Heart left ventricle (tissue), 16 donors: ENCODE measurements around the gene NFATC1. TPM values are rescaled to one million over a fixed set of nuclear protein-coding genes. Genes with fewer than 3 reads are reported as not detected.

Experiments used
- ATAC-seq, 4 donors: fragments of 200-7000 bp; cut with Tn5 transposase; one replicate each; pipeline ENCODE4 v1.9.1; 2020 to 2022; ENCODE audit warnings: moderate library complexity in 4 of 4, mild to moderate bottlenecking in 3 of 4, moderate number of reproducible peaks in 1 of 4
- DNase-seq, 5 donors: peaks; one replicate each; pipeline ENCODE4 v3.0.0-alpha.2; 2020
- H3K27ac ChIP-seq, 12 donors: fragments of 200-600 bp; sonication (generic) in 4 of 12; one replicate each; pipeline versions ENCODE4 v1.5.0 to v1.8.0; 2016 to 2022; ENCODE audit warnings: mild to moderate bottlenecking in 2 of 12
- H3K27me3 ChIP-seq, 9 donors: fragments of 200-600 bp; sonication (generic) in 2 of 9; one replicate each; pipeline versions ENCODE4 v1.5.1 to v1.8.0; 2016 to 2022; ENCODE audit warnings: mild to moderate bottlenecking in 3 of 9
- H3K36me3 ChIP-seq, 9 donors: fragments of 200-600 bp; sonication (generic) in 2 of 9; one replicate each; pipeline versions ENCODE4 v1.5.0 to v1.8.0; 2018 to 2022; ENCODE audit warnings: mild to moderate bottlenecking in 2 of 9
- H3K4me1 ChIP-seq, 12 donors: fragments of 200-600 bp; sonication (generic) in 4 of 12; one replicate each; pipeline versions ENCODE4 v1.5.0 to v1.8.0; 2016 to 2022; ENCODE audit warnings: mild to moderate bottlenecking in 3 of 12
- H3K4me3 ChIP-seq, 12 donors: fragments of 200-600 bp; sonication (generic) in 4 of 12; one replicate each; pipeline versions ENCODE4 v1.5.0 to v1.8.0; 2017 to 2022; ENCODE audit warnings: mild to moderate bottlenecking in 9 of 12, moderate library complexity in 4 of 12
- H3K9me3 ChIP-seq, 12 donors: fragments of 200-600 bp; sonication (generic) in 4 of 12; one replicate each; pipeline versions ENCODE4 v1.5.0 to v1.8.0; 2016 to 2022; ENCODE audit warnings: mild to moderate bottlenecking in 1 of 12
- CTCF ChIP-seq, 12 donors: fragments of 200-600 bp; sonication (generic) in 4 of 12; IDR thresholded peaks; one replicate each; pipeline versions ENCODE4 v1.5.0 to v1.8.0; 2018 to 2022; ENCODE audit warnings: antibody characterized with exemption in 12 of 12, mild to moderate bottlenecking in 5 of 12
- POLR2A ChIP-seq, 2 donors: fragments of 450-650 bp; IDR thresholded peaks; one replicate each; pipeline ENCODE4 v1.6.1; 2017; ENCODE audit warnings: antibody characterized with exemption in 2 of 2, mild to moderate bottlenecking in 2 of 2, moderate library complexity in 2 of 2
- WGBS, 4 donors: extraction: QIAGEN DNeasy Blood & Tissue Kit in 2 of 4; methylation state at CpG; one replicate each; pipeline versions ENCODE4 v1.1.5 to v1.1.7; 2013 to 2018; 5-methylcytosine and 5-hydroxymethylcytosine counted together
- intact Hi-C, 10 donors: fragments of 100-400 bp; cut with DNase I; formaldehyde crosslinking; loops; one replicate each; pipeline versions ENCODE4 v1.11.1 to v1.14.2; 2022
- polyA plus RNA-seq, 2 donors: library from polyadenylated mRNA; stranded (reverse); fragments of 200-250 nt; gene quantifications; one replicate each; pipeline ENCODE4 v1.2.3, GENCODE V29; 2013
- total RNA-seq, 9 donors: library from RNA; depleted of rRNA in 2 of 9; stranded (reverse); fragments of >200 nt in 2 of 9; fragmentation: NEBNext Ultra II Directional in 3 of 9; extraction: Animal tissue kit (Norgen Biotek cat#: 25700) in 3 of 9; gene quantifications; one replicate each; pipeline versions ENCODE4 v1.1.0 to v1.2.4, GENCODE V29; 2016 to 2023
- donor health status: ischemic (EF 13 %, LVEDD 7.1; RV severe dilation, severe dysfunction).
- donor health status: healthy with polysubstance abuse.
- donor health status: DM: no; HTN: yes; CAD: no.
- donor health status: DM: no; HTN: no; CAD: no.
- donor health status: ischemic (EF 25% LVEDD 6.9; RV normal size, moderate dysfunction).
- donor health status: ischemic (EF 25% LVEDD 5.7; RV mildly dilated, moderate dysfunction).
- donor health status: healthy.
- donor health status: DM: yes; HTN: yes; CAD: no.
- donor health status: ischemic (EF 35%, LVEDD 5.7; RV mildly dilated, moderate dysfunction).
- donor health status: nonischemic (EF 11% LVEDD 7.7; RV severe dilation, severe dysfunction).
- donor health status: DM: yes; HTN: yes; CAD: no.
- donor health status: PGD.
- donor health status: ischemic (EF 29% LVEDD 5.4; RV normal size, mild dysfunction).
- donor health status: nonischemic (EF 23%, LVEDD 6.1; RV moderate dilation, normal function).

The NFATC1 gene
- total and polyA plus RNA-seq, 11 donors = 6.5 to 26.7 (median 15.3) TPM

GRCh38 chr18:79558933-79559416, 163.2 kb downstream of the NFATC1 start:
- DNase-seq (no peak), ATAC-seq (no peak)
- 90 to 93% (median 91%) methylated on average over 15 to 18 of the region's 18 CpGs for WGBS, 4 donors
- Histone ChIP-seq H3K9me3 (no peaks in the 10 kb centered on the region), H3K4me1 (no peaks in the 10 kb centered on the region), H3K36me3 (no peaks in the 10 kb centered on the region), H3K27me3 (no peaks in the 10 kb centered on the region), H3K4me3 (no peak overlapping the region), H3K27ac (no peak overlapping the region)
- TF ChIP-seq CTCF (IDR thresholded peaks at IDR 0.05) (no peak), POLR2A (IDR thresholded peaks at IDR 0.05) (no peak)
- intact Hi-C loops = no loop called here

- WGBS, 4 donors = 93 to 96% (median 95%) methylated on average over 15 of the region's 15 CpGs
- TF ChIP-seq POLR2A (IDR thresholded peaks at IDR 0.05) (no peak), CTCF (IDR thresholded peaks at IDR 0.05) (no peak)
- H3K9me3 ChIP-seq = no peaks in the 10 kb centered on the region
- H3K4me1 ChIP-seq = no peaks in the 10 kb centered on the region
- H3K4me3 ChIP-seq = no peak overlapping the region
- intact Hi-C loops = no loop called here
- H3K36me3 ChIP-seq = no peaks in the 10 kb centered on the region
- H3K27ac ChIP-seq = no peak overlapping the region
- H3K27me3 ChIP-seq = no peaks in the 10 kb centered on the region
- no peak for DNase-seq
- no peak for ATAC-seq
Measured at GRCh38 chr18:79559436-79559835, 163.7 kb downstream of the NFATC1 start.

- TF ChIP-seq POLR2A (IDR thresholded peaks at IDR 0.05) (no peak), CTCF (IDR thresholded peaks at IDR 0.05) (no peak)
- H3K4me1 ChIP-seq = peaks cover 0 to 7% (median 0%) of the 10 kb centered on the region in 12 donors
- ATAC-seq (no peak), DNase-seq (no peak)
- no peak overlapping the region for H3K27ac ChIP-seq
- H3K36me3 ChIP-seq = no peaks in the 10 kb centered on the region
- no peaks in the 10 kb centered on the region for H3K27me3 ChIP-seq
- intact Hi-C loops = no loop called here
- WGBS, 4 donors = 87 to 89% (median 88%) methylated on average over 33 to 34 of the region's 34 CpGs
- H3K9me3 ChIP-seq = no peaks in the 10 kb centered on the region
- H3K4me3 ChIP-seq = no peak overlapping the region
Measured at GRCh38 chr18:79560042-79560860, 164.5 kb downstream of the NFATC1 start.

- Histone ChIP-seq H3K27me3 (no peaks in the 10 kb centered on the region), H3K4me3 (no peak overlapping the region), H3K4me1 (peaks cover 0 to 10% (median 0%) of the 10 kb centered on the region in 12 donors), H3K27ac (no peak overlapping the region), H3K9me3 (no peaks in the 10 kb centered on the region), H3K36me3 (no peaks in the 10 kb centered on the region)
- WGBS, 4 donors = 83 to 92% (median 88%) methylated on average over 5 of the region's 5 CpGs
- no peak for ATAC-seq
- no peak for TF ChIP-seq CTCF (IDR thresholded peaks at IDR 0.05)
- DNase-seq = no peak
- intact Hi-C loops = no loop called here
Measured at GRCh38 chr18:79560861-79561210, 165.1 kb downstream of the NFATC1 start.
